DMS 273 (cell line): Measurements from ENCODE around the gene TBCCD1.

Experiments
- DNase-seq: peaks from one replicate; lab custom pipeline; 2025; ENCODE audit not compliant: unreplicated experiment; lab: John Stamatoyannopoulos, UW

The TBCCD1 gene, protein sequence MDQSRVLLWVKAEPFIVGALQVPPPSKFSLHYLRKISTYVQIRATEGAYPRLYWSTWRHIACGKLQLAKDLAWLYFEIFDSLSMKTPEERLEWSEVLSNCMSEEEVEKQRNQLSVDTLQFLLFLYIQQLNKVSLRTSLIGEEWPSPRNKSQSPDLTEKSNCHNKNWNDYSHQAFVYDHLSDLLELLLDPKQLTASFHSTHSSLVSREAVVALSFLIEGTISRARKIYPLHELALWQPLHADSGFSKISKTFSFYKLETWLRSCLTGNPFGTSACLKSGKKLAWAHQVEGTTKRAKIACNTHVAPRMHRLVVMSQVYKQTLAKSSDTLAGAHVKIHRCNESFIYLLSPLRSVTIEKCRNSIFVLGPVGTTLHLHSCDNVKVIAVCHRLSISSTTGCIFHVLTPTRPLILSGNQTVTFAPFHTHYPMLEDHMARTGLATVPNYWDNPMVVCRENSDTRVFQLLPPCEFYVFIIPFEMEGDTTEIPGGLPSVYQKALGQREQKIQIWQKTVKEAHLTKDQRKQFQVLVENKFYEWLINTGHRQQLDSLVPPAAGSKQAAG

DNA sequence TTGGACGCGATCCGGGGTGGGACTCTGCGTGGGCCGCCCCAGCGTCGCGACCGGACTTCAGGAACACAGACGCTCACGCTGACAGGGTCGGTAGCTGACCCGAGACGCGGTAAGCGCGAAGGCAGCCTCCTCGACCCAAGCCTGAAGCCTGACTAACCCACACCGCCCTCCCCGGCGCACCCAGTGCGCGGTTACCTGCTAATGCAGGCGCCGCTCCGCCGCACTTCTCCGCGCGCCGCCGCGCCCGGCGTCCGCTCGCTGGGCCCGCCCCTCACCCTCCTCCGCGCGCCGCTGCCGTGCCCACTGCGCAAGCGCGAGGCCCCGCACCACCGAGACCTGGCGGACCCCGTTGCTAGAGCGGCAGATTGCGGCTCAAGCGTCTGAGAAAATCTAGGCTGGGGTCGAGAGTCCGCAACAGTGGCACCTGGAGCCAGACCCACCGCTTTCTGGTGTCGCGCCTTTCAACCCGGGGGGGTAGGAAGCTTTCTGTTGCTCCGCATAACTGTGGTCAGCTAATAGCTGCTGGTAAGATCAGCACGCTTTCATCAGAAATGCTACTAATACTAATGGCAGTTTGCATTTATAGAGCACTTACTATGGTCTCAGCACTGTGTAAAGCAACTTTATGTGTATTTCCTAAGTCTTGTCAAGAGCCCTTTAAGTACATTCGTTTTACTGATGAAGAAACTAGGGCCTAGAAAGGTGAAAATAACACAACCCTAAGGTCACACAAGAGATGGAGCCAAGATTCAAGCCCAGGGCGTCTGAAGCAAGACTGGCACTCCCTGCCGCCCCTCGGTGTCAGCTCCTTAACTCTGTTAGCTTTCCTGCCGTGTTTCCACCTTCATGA is at the start of gene TBCCD1:
Gene TBCCD1, minus strand, starts transcription at position 268 of the 850 bp plus-strand sequence. CDS start 3,010 bp downstream, outside the sequence.
- DNase-seq: peak; percentile 97

DNA sequence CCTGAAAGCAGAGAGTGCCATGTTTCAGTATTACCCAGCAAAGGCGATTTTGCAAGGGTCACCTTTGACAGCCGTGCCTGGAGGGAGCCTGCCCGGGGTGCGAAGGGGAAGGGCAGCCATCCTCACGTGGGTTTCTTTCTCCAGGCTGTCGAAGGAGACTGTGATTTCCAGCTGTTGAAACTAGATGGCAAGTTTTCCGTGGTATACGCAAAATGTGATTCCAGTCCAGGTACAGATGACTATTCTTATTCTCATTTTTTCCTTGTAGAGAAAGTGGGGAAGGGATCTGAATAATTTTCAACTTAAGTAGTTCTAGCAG is 49.1 kb upstream of the TBCCD1 start:
- no peak for DNase-seq

DNA sequence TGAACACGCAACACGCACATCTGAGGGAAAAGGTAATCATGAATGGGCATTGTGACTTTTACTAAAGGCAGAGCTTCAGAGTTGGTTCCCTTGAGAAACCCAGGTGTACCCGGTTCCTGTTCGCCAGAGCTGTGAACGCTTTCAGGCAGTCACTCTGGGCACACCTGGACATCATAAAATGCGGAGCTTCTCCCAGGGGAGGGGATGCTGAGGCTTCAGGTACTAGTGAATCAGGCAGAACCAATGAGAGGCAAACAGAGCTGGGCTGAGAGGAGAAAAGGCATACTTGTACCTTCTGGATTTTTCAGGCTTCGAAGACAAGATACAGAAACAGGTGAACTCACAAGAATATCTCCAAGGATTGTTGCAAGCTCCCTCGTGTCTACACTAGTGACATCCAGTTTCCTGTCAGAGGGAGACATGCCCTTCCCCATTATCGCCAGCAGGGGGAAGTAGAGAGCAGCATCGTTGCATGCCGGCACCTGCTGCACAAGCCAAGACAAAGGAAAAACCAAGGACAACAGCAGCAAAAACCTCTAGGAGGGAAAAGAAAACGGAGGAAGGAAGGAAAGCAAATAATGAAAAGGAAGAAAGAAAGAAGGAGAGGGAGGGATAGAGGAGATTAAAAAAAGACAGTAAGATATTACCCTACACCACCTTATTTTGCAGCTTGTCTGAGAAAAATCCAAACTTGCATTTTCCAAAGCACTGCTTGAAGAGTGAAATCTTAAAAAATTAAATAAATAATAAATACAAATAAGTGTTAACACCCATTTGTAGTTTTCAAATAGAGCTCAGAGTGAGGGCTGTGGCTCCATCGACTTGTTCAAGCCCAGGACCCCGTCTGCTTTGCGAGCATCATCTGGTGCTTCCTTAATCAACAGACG is 47.7 kb upstream of the TBCCD1 start:
- peak; percentile 88 for DNase-seq

DNA sequence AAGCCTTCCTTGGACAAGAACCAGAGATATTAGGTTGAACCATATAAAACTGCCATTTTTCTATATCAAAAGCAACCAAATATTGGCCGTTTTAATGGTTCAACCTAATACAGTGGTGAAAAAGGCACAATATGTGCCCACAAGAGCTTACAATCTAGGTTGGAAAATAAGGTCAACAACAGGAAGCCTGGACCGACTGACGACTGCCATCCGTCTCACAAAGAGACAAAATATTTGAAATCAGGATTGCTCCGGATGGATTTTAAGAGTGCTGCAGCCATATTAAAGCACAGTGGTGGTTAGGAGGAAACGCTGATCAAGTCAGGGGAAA is 47.1 kb upstream of the TBCCD1 start:
- DNase-seq: no peak

DNA sequence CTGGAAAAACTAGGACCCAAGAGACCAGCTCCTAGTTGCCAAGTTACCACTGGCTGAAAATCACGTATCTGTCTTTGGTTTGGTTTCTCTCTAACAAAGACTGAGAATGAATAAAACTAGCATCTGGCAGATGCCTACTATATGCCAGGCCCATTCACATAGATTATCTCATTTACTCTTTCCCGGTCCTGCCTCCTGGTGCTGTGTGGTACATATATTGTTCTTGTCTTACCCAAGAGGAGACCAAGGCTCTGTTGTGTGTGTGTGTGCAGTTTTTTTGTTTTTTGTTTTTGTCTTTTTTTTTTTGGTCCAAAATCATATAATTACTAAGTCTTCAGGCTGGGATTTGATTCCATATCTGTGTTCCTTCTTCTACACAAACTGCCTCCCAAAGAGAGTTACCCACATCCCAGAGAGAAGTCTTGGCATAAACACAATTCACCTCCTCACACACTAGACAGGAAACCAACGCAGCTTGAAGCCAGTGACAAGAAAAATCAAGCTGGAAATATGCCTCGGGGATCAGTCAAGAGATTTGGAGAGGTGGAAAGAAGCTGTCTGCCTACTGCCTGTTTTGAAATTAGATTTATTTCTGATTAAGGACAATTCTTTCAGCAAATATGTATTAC is 46.6 kb upstream of the TBCCD1 start:
- DNase-seq: peak; percentile 25

DNA sequence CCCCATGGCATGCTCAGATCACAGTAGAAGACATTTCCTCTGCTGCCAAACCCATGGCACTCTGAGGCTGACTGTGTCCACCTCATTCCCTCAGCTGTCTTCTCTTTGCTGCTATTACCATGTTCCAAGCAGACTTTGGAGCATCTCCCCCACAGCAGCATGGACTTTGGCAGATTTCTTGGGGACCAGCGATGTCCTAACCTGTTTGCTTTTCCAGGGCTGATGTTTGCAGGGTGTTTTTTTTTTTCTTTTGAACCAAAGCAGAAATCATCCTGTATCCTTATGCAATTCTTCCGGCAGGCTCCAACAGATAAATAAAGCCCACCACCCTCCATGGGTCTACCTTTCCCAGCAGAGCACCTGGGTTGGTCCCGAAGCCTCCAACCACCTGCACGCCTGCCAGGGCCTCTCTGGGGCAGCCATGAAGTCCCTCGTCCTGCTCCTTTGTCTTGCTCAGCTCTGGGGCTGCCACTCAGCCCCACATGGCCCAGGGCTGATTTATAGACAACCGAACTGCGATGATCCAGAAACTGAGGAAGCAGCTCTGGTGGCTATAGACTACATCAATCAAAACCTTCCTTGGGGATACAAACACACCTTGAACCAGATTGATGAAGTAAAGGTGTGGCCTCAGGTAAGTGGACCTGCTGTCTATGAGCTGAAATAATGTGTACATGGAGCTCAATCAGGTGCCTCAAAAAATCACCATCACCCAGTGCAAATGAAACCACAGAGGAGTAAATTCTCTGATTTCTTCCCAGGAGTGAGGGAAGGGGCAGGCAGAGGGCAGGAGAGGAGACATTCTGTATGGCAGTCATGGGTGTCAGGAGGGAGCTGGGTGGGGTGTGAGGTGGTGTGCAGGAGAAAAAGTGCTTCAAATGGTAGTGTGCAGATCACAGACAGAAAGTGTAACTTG is 45.8 kb upstream of the TBCCD1 start, which contains the start of gene AHSG:
Gene AHSG, plus strand, starts transcription at position 340 of the 916 bp plus-strand sequence. Its CDS starts 82 bp downstream, at position 422.
- DNase-seq: no peak

DNA sequence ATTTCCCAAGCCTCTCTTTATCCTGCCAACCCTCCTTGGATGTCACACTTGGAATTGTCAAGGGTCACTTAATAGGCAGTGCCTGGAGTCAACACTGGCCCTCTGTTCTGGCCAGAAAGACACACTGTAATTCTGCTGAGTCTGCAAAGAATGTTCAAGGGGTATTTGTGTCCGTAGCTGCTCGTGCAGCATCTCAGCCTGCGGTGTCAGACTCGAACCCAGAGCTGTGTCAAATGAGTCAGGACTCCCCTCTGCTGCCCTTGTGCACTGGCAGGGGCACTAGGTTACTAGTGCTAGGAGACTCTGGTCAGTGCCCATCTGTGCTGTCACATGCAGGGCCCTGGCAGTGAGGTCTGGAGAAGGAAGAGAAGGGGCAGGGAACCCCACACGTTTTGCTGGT is 44.9 kb upstream of the TBCCD1 start:
- DNase-seq: no peak

DNA sequence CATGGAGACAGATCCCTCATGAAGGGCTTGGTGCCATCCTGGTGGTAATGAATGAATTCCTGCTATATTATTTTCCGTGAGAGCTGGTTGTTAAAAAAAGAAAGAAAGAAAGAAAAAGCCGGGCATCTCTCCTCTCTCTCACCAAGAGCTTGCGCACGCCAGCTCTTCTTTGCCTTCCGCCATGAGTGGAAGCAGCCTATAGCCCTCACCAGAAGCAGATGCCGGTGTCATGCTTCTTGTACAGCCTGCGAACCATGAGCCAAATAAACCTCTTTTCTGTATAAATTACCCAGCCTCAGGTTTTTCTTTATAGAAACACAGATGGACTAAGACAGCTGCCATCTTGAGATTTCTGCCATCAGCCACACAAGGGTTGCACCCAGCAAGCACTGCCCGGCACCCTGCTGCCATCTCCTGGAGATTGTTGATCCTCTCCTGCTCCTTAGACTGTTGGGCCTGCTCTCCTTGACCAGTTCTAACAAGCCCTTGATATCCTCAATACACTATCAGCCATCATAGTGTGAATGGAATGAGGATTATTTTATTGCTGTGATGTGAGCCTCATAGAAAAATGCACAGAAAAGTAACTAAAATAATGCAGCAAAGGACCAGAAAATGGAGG is 42.2 kb upstream of the TBCCD1 start:
- peak; percentile 30 for DNase-seq

DNA sequence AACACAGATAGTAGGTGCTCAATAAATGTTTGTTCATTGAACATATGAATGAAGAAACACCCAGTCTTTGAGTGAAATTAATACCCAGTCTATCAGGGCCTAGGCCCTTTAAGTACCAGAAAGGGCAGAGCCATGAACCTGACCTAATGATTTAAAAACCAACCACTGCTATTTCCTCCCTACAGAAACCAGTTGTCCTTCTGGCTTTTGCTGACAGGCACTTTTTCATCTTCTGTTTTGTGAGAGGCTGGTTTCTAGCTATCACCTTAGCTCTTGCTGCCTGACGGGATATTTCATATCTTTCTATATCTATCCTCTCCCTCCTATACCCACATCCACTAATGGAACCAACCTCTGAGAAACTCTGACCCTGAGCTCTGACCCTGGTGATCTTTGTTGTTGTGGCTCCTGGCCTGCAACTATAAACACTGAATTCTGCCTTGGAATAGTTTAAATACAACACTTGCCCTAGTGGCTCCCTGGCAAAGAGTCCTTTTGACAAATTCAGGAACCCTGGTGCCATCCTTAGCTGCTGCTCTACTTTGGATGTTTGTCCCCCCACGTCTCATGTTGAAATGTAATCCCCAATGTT is 41.6 kb upstream of the TBCCD1 start:
- DNase-seq: no peak

DNA sequence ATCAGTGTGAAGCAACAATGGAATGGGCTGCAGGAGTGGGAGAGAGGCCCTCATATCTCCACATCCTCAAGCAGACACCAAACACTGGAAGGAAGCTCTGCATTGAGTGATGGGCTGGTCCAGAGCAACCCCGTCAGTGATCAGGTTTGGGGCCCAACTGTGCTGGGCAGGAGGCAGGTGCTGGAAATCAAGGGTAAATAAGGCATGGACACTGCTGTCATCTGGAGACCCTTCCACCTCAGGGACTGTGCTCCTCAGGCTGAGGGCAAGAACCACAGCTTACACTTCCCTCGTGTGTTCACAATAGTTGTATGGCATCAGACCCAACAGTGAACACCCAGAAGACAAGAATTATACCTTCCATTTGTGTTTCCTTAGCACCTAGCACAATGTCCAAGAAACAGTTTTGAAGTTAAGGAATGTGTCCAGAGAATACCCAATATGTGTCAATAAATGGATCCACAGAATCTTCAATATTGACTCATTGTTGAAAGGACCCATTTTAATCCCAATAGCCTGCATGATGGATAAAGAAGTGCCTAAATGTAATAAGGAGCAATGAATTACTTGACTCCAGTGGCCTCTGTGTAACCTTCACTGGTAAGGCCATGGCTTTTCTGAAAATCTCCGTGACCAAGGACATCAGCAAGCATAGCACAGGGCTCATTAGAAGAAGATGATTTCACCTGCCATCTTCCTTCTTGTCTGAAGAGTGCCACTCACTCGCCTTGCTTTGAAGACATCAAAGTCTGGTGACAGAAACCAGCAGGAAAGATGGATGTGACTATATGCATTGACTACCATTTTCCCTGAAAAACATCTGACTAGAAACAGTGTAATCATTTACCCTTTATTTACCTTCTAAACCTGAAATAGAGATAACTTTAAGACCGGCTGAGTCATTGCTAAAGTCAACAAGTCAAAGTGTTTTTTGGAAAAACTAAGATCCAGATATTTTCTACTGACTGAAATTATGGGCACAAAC is 38.7 kb upstream of the TBCCD1 start:
- no peak for DNase-seq

DNA sequence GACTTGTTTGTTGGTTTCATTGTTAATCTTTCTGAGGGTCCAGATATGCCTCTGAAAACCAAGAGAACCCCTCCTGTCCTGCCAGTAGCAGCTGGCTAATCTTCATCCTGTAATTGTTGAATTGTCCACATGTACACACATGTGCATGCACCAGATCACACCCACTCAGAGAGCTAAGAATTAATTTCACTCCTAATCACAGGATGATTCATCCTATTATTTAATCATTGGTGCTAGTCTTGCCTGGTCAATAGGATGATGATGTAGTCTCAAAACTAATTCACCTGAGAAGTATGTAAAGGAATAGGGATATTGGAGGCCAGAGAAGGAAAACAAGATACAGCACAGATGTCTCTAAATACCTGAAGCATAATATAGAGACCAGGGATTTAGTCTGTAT is 37.9 kb upstream of the TBCCD1 start:
- DNase-seq: no peak

DNA sequence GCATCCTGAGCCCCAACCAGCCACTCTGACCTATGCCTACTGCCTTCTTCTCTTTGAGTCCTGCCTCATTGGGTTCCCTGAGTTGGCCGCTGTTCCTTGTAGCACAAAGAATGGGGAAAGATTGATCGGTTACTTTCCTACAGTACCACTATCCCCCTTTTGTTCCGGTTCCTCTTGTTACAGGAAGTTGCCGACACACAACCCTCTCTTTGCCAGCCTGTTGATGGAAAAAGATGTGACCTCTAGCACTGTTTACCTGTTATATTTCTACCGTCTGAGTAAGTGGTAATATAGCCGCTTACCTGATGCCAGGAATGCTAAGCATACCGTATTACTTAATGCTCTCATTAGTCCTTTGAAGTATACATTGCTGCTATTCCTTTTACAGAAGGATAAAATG is 36.0 kb upstream of the TBCCD1 start:
- DNase-seq: no peak

DNA sequence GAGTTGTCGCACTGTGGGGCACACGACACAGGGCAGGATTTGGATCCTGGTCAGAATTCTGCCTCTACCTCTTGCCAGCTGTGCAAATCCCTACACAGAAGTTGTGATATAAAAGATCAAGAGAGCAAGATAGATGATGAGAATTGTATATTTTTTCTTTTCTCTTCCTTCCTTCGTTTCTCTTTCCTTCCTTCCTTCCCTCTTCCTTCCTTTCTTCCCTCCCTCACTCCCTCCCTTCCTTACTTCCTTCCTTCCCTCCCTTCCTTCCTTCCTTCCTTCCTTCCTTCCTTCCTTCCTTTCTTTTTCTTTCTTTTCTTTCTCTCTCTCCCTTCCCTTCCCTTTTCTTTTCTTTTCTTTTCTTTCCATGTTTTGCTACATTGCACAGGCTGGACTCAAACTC is 33.8 kb upstream of the TBCCD1 start:
- no peak for DNase-seq

DNA sequence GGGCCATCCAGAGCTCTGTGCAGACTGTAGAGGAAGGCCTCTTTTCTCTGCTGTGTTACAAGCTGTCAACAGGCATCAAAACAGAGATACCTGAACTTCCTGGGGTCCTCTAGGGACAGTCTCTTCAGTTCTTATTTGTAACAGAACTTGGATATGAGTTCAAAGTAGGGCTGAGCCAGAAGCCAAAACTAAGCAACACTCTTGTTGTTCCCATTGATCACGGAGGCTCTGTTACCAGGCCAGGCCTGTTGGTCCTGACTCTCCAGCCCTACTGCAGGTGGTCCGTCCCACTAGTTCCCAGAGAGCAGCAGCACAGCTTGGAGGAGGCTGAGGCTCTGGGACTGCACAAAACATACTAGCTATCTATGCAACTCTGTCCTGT is 32.6 kb upstream of the TBCCD1 start:
- no peak for DNase-seq

DNA sequence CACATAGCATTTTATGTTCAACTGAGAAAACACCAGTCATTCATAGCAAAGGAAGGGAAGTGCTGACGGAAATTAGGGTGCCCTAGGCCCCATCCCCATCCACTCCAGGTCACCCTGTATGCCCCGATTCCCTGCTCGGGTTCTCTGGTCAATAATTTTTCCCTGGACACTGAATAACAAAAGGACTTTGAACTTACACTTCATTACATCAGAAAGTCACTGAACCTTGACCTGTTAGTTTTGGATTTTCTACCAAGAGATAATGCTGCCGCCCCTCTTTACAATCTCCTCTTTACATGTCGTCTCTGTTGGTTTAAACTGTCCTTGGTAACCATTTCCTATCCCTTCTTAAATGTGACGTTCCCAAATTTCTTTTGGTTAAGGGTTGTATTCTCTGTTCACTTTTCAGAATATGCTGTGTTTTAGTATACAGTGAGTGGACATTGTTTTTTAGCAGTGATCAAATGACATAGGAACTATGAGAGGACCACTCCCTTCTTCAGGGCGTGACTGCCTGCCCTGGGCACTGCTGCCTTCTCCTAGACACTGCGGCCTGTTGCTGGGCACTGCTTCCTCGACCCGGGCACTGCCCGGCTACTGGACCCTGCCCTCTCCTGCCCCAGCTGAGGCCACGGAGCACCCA is 32.1 kb upstream of the TBCCD1 start:
- DNase-seq: no peak

DNA sequence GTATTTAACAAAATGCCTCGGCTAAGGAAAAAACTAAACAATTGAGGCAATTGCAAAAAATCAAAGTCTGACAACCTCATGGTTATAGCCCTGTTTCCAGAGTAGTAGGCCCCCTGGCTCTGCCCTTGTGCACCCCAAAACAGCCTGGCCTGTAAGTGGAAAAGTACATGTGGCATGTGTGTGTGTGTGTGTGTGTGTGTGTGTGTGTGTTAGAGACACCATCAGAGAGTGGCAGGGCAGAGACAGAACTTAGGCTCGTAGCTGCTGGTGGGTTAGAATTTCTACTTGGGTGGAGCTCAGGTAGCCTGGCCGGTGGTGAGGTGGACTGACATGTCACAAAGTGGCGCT is 31.6 kb upstream of the TBCCD1 start:
- DNase-seq: no peak

DNA sequence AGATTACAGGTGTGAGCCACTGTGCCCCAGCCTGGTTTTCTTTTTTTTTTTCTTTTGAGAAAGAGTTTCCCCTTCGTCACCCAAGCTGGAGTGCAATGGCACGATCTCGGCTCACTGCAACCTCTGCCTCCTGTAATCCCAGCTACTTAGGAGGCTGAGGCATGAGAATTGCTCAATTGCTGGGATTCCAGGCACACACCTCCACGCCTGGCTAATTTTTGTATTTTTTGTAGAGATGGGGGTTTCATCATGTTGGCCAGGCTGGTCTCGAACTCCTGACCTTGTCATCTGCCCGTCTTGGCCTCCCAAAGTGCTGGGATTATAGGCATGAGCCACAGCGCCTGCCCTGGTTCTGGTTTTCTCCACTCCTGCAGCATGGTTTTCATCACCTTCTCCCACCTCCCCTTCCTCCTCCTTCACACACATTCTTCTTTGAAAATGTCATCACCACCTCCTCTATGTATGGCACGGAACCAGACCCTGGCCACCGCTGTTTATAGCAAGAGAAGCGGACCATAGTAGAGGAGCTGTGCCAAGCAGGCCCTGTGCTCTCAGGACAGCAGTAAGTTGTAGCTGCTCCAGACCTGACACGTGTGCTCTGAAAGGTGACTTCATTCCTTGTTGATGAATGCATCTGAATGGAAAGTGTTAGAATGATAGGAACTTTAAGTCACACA is 31.1 kb upstream of the TBCCD1 start:
- DNase-seq: no peak
